Panc1 (cell line): Measurements from ENCODE around the gene ABHD8.

ENCODE experiments used
- SIN3A ChIP-seq: IDR thresholded peaks from 2 replicates; pipeline ENCODE4 v1.6.1; 2012; ENCODE audit warnings: low read depth, mild to moderate bottlenecking, low read length, moderate library complexity, borderline replicate concordance; ENCODE audit not compliant: insufficient read depth
- TCF7L2 ChIP-seq: IDR thresholded peaks from 2 replicates; pipeline ENCODE4 v1.6.1; 2011; ENCODE audit warnings: mild to moderate bottlenecking, low read depth, low read length, inconsistent platforms
- TF ChIP-seq, protein P1 (sequence below): fragments of 450-650 bp; IDR thresholded peaks from 2 replicates; pipeline ENCODE4 v1.5.1; 2017; ENCODE audit warnings: mild to moderate bottlenecking

DNA sequence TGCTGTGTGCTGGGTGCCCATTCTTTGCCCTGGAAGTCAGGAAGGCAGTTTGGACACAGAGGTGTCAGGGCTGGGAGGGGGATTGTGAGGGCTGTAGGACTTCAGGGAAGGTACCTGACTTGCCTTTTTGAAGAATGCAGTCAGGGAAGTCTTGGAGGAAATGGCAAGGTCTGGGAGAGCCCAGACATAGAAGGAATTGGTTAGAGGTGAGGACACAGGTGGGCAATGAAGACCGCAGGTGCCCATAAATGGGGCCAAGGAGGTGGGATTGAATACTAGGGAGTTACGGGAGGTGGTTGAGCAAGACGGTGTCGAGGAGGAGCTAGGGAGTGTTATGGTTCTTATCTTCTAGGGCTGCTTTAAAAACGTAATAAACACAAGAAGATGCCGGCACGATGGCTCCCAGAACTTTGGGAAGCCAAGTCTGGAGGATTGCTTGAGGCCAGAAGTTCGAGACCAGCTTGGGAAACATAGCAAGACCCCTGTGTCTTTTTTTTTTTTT, 4.7 kb upstream of the ABHD8 start:
- TF ChIP-seq, protein P1, sequence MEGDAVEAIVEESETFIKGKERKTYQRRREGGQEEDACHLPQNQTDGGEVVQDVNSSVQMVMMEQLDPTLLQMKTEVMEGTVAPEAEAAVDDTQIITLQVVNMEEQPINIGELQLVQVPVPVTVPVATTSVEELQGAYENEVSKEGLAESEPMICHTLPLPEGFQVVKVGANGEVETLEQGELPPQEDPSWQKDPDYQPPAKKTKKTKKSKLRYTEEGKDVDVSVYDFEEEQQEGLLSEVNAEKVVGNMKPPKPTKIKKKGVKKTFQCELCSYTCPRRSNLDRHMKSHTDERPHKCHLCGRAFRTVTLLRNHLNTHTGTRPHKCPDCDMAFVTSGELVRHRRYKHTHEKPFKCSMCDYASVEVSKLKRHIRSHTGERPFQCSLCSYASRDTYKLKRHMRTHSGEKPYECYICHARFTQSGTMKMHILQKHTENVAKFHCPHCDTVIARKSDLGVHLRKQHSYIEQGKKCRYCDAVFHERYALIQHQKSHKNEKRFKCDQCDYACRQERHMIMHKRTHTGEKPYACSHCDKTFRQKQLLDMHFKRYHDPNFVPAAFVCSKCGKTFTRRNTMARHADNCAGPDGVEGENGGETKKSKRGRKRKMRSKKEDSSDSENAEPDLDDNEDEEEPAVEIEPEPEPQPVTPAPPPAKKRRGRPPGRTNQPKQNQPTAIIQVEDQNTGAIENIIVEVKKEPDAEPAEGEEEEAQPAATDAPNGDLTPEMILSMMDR = no peak
- TF ChIP-seq SIN3A (no peak), TCF7L2 (no peak)
